NCI-H748 (cell line): ENCODE data around the gene CCR9.

Experiments
- DNase-seq: peaks from one replicate; lab custom pipeline; 2025; ENCODE audit not compliant: unreplicated experiment; lab: John Stamatoyannopoulos, UW

The CCR9 gene

DNA sequence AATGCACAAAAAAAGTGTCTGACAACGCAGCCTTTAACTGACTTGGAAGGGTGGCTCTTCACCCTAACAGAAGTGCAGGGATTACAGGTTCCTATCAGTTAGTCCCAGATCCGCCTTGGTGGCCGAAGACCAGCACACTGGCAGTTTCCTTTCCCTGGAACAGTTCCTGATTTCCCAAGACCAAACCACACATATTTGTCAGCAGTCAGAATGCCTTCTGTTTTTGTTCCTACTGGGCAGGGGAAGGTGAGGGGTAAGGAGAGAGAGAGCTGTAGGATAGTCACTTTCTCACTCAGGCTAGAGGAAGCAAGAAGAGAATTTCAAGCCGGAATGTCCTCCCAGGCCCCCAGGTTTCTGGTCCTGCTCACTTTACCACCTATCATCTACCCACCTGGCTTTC is 66.1 kb downstream of the CCR9 start:
- no peak for DNase-seq
